SK-N-SH treated with all-trans-retinoic acid at 6 μM for 48 hours (cell line): ENCODE data around the gene GNRH2.
A peak's percentile ranks its signal among the peaks of the same experiment; 100 is the strongest.

ENCODE experiments used
- ATAC-seq: fragments of 200-7000 bp; cut with Tn5 transposase; 3 replicates; pipeline ENCODE4 v1.9.1; 2020; ENCODE audit warnings: mild to moderate bottlenecking, moderate library complexity
- BACH2 ChIP-seq: fragments of 250-450 bp; sonication (Bioruptor Pico); IDR thresholded peaks from 2 replicates; pipeline ENCODE4 v1.9.0; 2021; ENCODE audit warnings: mild to moderate bottlenecking, borderline replicate concordance
- CREB5 ChIP-seq: fragments of 250-450 bp; sonication (Bioruptor Pico); IDR thresholded peaks from 2 replicates; pipeline ENCODE4 v1.5.1; 2020; ENCODE audit warnings: low read depth, mild to moderate bottlenecking, moderate library complexity
- CSDC2 ChIP-seq: fragments of 250-450 bp; sonication (Bioruptor Pico); IDR thresholded peaks from 2 replicates; pipeline ENCODE4 v1.5.0; 2020; ENCODE audit warnings: mild to moderate bottlenecking, moderate library complexity
- ESRRG ChIP-seq: fragments of 250-450 bp; sonication (Bioruptor Pico); IDR thresholded peaks from 2 replicates; pipeline ENCODE4 v1.6.1; 2021; ENCODE audit warnings: mild to moderate bottlenecking
- GLIS3 ChIP-seq: fragments of 250-450 bp; sonication (Bioruptor Pico); IDR thresholded peaks from 2 replicates; pipeline ENCODE4 v1.5.0; 2020; ENCODE audit warnings: mild to moderate bottlenecking, moderate library complexity
- OSR1 ChIP-seq: fragments of 250-450 bp; sonication (Bioruptor Pico); IDR thresholded peaks from 2 replicates; pipeline ENCODE4 v1.8.0; 2022; ENCODE audit warnings: moderate library complexity, mild to moderate bottlenecking, inconsistent platforms
- PATZ1 ChIP-seq: fragments of 250-450 bp; sonication (Bioruptor Pico); IDR thresholded peaks from 2 replicates; pipeline ENCODE4 v1.8.0; 2020; ENCODE audit warnings: mild to moderate bottlenecking, moderate library complexity, borderline replicate concordance
- PPARA ChIP-seq: fragments of 250-450 bp; sonication (Bioruptor Pico); IDR thresholded peaks from 2 replicates; pipeline ENCODE4 v1.5.0; 2020; ENCODE audit warnings: mild to moderate bottlenecking, borderline replicate concordance
- RARB ChIP-seq: fragments of 250-450 bp; sonication (Bioruptor Pico); IDR thresholded peaks from 2 replicates; pipeline ENCODE4 v1.8.0; 2021; ENCODE audit warnings: mild to moderate bottlenecking, moderate library complexity
- SNAI2 ChIP-seq: fragments of 250-450 bp; sonication (Bioruptor Pico); IDR thresholded peaks from 2 replicates; pipeline ENCODE4 v1.5.0; 2020; ENCODE audit warnings: mild to moderate bottlenecking, moderate library complexity
- TOX ChIP-seq: fragments of 250-450 bp; sonication (Bioruptor Pico); IDR thresholded peaks from 2 replicates; pipeline ENCODE4 v1.8.0; 2021; ENCODE audit warnings: mild to moderate bottlenecking, moderate library complexity, borderline replicate concordance
- TSHZ2 ChIP-seq: fragments of 250-450 bp; sonication (Bioruptor Pico); IDR thresholded peaks from 2 replicates; pipeline ENCODE4 v1.5.0; 2020; ENCODE audit warnings: mild to moderate bottlenecking, moderate library complexity
- ZNF8 ChIP-seq: fragments of 450-650 bp; formaldehyde crosslinking; IDR thresholded peaks from 2 replicates; pipeline ENCODE4 v1.5.0; 2020; ENCODE audit warnings: mild to moderate bottlenecking, moderate library complexity
- TF ChIP-seq, protein P1 (sequence below): fragments of 250-450 bp; sonication (Bioruptor Pico); IDR thresholded peaks from 2 replicates; pipeline ENCODE4 v1.8.0; 2021; ENCODE audit warnings: low read depth, mild to moderate bottlenecking, moderate library complexity, borderline replicate concordance
- TF ChIP-seq, protein P2 (sequence below): fragments of 250-450 bp; sonication (Bioruptor Pico); IDR thresholded peaks from 2 replicates; pipeline ENCODE4 v1.5.1; 2021; ENCODE audit warnings: mild to moderate bottlenecking, moderate library complexity

GNRH2 gene

DNA sequence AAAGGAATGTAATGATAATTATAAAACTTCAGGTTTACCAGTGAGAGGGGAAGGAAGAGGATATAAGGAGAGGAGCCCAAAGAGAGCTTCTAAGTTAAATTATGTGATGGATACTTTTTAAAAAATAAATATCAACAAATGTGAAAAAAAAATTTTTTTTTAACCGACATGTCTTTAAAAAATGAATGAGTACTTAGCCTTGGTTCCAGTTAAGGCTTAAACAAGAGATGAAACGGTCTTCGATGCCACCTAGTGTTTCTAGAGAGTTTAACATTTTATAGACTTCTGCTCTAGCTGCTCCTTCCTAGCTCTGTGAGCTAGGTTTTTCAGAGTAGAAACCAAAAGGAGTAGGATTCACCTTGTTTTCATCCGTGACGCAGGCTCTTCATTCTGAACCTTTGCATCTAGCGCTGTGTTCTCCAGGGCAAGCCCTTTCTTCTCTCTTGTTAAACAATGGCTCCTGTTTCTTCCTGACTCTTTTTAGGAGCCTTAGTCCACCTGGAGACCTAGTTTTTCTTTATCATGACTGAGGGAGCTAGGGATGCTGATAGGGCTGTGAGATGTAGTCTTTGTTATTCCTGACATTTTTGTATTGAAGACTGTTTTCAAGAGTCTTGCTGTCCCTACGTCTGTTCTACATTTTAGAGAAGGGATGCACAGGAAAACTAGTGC is 42.4 kb upstream of the GNRH2 start:
- no peak for TF ChIP-seq GLIS3 (CRISPR knock-in tag)
- TF ChIP-seq CREB5 (CRISPR knock-in tag): no peak
- no peak for TF ChIP-seq CSDC2 (CRISPR knock-in tag)
- TF ChIP-seq TSHZ2 (CRISPR knock-in tag): no peak
- TF ChIP-seq PATZ1: no peak
- TF ChIP-seq BACH2 (CRISPR knock-in tag): no peak
- TF ChIP-seq ESRRG (CRISPR knock-in tag): no peak
- TF ChIP-seq, protein P1, sequence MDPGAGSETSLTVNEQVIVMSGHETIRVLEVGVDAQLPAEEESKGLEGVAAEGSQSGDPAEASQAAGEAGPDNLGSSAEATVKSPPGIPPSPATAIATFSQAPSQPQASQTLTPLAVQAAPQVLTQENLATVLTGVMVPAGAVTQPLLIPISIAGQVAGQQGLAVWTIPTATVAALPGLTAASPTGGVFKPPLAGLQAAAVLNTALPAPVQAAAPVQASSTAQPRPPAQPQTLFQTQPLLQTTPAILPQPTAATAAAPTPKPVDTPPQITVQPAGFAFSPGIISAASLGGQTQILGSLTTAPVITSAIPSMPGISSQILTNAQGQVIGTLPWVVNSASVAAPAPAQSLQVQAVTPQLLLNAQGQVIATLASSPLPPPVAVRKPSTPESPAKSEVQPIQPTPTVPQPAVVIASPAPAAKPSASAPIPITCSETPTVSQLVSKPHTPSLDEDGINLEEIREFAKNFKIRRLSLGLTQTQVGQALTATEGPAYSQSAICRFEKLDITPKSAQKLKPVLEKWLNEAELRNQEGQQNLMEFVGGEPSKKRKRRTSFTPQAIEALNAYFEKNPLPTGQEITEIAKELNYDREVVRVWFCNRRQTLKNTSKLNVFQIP (CRISPR knock-in tag): no peak
- no peak for TF ChIP-seq OSR1
- peak; percentile 96 for ATAC-seq

- ATAC-seq: no peak
- TF ChIP-seq ZNF8 (CRISPR knock-in tag) (no peak), PATZ1 (no peak), TOX (CRISPR knock-in tag) (no peak), OSR1 (no peak), ESRRG (CRISPR knock-in tag) (no peak), PPARA (CRISPR knock-in tag) (no peak), SNAI2 (CRISPR knock-in tag) (no peak), RARB (no peak)
- TF ChIP-seq, protein P1 (CRISPR knock-in tag): no peak
- TF ChIP-seq, protein P2, sequence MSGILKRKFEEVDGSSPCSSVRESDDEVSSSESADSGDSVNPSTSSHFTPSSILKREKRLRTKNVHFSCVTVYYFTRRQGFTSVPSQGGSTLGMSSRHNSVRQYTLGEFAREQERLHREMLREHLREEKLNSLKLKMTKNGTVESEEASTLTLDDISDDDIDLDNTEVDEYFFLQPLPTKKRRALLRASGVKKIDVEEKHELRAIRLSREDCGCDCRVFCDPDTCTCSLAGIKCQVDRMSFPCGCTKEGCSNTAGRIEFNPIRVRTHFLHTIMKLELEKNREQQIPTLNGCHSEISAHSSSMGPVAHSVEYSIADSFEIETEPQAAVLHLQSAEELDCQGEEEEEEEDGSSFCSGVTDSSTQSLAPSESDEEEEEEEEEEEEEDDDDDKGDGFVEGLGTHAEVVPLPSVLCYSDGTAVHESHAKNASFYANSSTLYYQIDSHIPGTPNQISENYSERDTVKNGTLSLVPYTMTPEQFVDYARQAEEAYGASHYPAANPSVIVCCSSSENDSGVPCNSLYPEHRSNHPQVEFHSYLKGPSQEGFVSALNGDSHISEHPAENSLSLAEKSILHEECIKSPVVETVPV (CRISPR knock-in tag): no peak
- TF ChIP-seq, all 23 proteins: peak for 0
Measured at GRCh38 chr20:3003416-3003815, 40.0 kb upstream of the GNRH2 start.
